ENCODE results near the gene NR2F1.
A peak's percentile ranks its signal among the peaks of the same experiment; 100 is the strongest.

The NR2F1 gene

GRCh38 chr5:93604644-93605515, 21.9 kb downstream of the NR2F1 start:
- DNase-seq = no peak

- DNase-seq = no peak
Measured at GRCh38 chr5:93606382-93606752, 23.3 kb downstream of the NR2F1 start.

GRCh38 chr5:93607367-93608258, 24.6 kb downstream of the NR2F1 start:
- DNase-seq = peak; percentile 83

GRCh38 chr5:93608855-93609254, 25.8 kb downstream of the NR2F1 start:
- DNase-seq = no peak

- no peak for DNase-seq
Measured at GRCh38 chr5:93609762-93610161, 26.7 kb downstream of the NR2F1 start.

- no peak for DNase-seq
Measured at GRCh38 chr5:93610581-93611272, 27.7 kb downstream of the NR2F1 start.

GRCh38 chr5:93611273-93611975, 28.4 kb downstream of the NR2F1 start:
- no peak for DNase-seq

GRCh38 chr5:93611976-93612854, 29.2 kb downstream of the NR2F1 start:
- DNase-seq = peak; percentile 21

- no peak for DNase-seq
Measured at GRCh38 chr5:93612855-93613243, 29.8 kb downstream of the NR2F1 start.

GRCh38 chr5:93616538-93617174, 33.6 kb downstream of the NR2F1 start:
- DNase-seq = no peak

GRCh38 chr5:93620487-93621326, 37.7 kb downstream of the NR2F1 start:
- DNase-seq = peak; percentile 61

- peak; percentile 52 for DNase-seq
Measured at GRCh38 chr5:93621327-93621798, 38.3 kb downstream of the NR2F1 start.

- DNase-seq = peak; percentile 20
Measured at GRCh38 chr5:93622240-93622885, 39.3 kb downstream of the NR2F1 start.

GRCh38 chr5:93623153-93623552, 40.1 kb downstream of the NR2F1 start:
- no peak for DNase-seq

- no peak for DNase-seq
Measured at GRCh38 chr5:93626801-93627200, 43.8 kb downstream of the NR2F1 start.

- DNase-seq = no peak
Measured at GRCh38 chr5:93632327-93632726, 49.3 kb downstream of the NR2F1 start.

GRCh38 chr5:93635991-93636390, 53.0 kb downstream of the NR2F1 start:
- no peak for DNase-seq

GRCh38 chr5:93636837-93637236, 53.8 kb downstream of the NR2F1 start:
- DNase-seq = no peak

- no peak for DNase-seq
Measured at GRCh38 chr5:93637697-93638096, 54.7 kb downstream of the NR2F1 start.

Measured in kidney glomerular epithelial cell (primary cell).